ENCODE results near the gene ARMC5. TPM values are rescaled to one million over a fixed set of nuclear protein-coding genes. Genes with fewer than 3 reads are reported as not detected.

ARMC5 gene
- total and polyA plus RNA-seq, 12 donors: 3.8 to 11.9 (median 6.6) TPM

DNA sequence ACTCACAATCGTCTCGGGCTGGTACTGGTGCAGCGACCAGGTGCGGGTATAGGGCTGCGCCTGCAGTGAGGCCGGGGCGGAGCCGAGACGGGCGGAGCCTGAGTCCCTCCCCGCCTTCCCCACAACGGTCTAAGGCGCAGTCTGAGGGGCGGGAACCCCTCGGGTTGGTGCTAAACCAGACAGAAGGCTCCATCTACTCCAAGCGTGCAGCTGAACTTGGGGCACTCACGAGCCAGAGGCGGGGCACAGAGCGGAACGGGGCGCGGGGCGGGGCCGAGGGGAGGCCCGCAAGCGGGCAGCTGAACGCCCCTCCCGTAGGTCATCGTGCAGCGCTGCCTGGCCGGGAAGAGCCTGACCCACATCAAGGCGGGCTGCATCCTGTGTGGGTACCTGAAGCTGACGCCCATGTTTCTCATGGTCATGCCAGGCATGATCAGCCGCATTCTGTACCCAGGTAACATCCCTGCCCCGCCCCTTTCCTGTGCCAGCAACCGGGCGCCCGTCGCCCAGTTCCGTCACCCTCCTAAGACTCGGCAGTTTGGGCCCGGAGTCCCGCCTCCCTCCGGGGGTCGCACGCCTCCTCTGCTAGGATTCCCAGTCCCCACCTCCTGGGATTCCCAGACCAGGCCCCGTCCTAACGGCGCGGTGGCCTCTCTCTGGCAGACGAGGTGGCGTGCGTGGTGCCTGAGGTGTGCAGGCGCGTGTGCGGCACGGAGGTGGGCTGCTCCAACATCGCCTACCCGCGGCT, 28.6 kb downstream of the ARMC5 start:
- intact Hi-C loops (cut with DNase I): loop anchor here in 1 of 10 donors (10.0 kb wide), 1 partner anchor 217 kb away; no protein-coding TSS in a partner anchor
- no peaks in the 10 kb centered on the region for H3K9me3 ChIP-seq
- WGBS, 2 donors: 1% methylated on average over 56 to 60 of the region's 60 CpGs
- H3K27me3 ChIP-seq: peaks cover 0 to 30% (median 18%) of the 10 kb centered on the region in 7 donors
- TF ChIP-seq, protein P1, sequence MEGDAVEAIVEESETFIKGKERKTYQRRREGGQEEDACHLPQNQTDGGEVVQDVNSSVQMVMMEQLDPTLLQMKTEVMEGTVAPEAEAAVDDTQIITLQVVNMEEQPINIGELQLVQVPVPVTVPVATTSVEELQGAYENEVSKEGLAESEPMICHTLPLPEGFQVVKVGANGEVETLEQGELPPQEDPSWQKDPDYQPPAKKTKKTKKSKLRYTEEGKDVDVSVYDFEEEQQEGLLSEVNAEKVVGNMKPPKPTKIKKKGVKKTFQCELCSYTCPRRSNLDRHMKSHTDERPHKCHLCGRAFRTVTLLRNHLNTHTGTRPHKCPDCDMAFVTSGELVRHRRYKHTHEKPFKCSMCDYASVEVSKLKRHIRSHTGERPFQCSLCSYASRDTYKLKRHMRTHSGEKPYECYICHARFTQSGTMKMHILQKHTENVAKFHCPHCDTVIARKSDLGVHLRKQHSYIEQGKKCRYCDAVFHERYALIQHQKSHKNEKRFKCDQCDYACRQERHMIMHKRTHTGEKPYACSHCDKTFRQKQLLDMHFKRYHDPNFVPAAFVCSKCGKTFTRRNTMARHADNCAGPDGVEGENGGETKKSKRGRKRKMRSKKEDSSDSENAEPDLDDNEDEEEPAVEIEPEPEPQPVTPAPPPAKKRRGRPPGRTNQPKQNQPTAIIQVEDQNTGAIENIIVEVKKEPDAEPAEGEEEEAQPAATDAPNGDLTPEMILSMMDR (IDR thresholded peaks at IDR 0.05): no peak
- H3K4me3 ChIP-seq: peak overlapping the region; percentile 39 to 74 (median 62)
- H3K36me3 ChIP-seq: peaks cover 0 to 38% (median 14%) of the 10 kb centered on the region in 9 donors
- peaks cover 9 to 21% (median 19%) of the 10 kb centered on the region in 9 donors for H3K4me1 ChIP-seq
- ATAC-seq (peak; percentile 56 to 73 (median 66)), DNase-seq (peak in 1 of 2 donors; percentile 47)
- H3K27ac ChIP-seq: no peak overlapping the region

DNA sequence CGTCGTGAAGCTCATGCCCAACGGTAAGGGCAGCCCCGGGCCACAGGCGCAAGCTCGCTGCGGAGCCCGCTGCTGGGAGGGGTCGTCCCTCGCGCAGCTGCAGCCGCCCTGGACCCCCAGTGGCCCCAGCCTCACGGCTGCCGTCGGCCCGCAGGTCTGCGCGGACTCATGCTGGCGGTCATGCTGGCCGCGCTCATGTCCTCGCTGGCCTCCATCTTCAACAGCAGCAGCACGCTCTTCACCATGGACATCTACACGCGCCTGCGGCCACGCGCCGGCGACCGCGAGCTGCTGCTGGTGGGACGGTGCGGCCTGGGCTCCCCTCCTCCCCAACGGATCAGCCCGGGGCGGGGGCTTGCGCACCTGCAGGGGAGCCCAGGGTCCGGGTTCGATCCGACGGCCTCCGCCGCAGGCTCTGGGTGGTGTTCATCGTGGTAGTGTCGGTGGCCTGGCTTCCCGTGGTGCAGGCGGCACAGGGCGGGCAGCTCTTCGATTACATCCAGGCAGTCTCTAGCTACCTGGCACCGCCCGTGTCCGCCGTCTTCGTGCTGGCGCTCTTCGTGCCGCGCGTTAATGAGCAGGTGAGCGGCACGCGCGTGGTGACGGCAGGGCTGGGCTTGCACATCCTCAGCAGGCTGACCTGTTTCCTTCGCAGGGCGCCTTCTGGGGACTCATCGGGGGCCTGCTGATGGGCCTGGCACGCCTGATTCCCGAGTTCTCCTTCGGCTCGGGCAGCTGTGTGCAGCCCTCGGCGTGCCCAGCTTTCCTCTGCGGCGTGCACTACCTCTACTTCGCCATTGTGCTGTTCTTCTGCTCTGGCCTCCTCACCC, 29.4 kb downstream of the ARMC5 start:
- DNase-seq (no peak), ATAC-seq (peak in 7 of 8 donors; percentile 5 to 39 (median 24))
- Histone ChIP-seq H3K27me3 (peaks cover 0 to 30% (median 18%) of the 10 kb centered on the region in 7 donors), H3K36me3 (peaks cover 0 to 46% (median 22%) of the 10 kb centered on the region in 9 donors), H3K4me1 (peaks cover 9 to 21% (median 19%) of the 10 kb centered on the region in 9 donors), H3K27ac (no peak overlapping the region), H3K4me3 (peak overlapping the region; percentile 39 to 74 (median 62)), H3K9me3 (no peaks in the 10 kb centered on the region)
- intact Hi-C loops (cut with DNase I): loop anchor here in 1 of 10 donors (10.0 kb wide), 1 partner anchor 216 kb away; no protein-coding TSS in a partner anchor
- TF ChIP-seq, protein P1 (IDR thresholded peaks at IDR 0.05): peak in 3 of 9 donors; percentile 4 to 22 (median 14)
- 34 to 35% methylated on average over 72 to 77 of the region's 77 CpGs for WGBS, 2 donors

DNA sequence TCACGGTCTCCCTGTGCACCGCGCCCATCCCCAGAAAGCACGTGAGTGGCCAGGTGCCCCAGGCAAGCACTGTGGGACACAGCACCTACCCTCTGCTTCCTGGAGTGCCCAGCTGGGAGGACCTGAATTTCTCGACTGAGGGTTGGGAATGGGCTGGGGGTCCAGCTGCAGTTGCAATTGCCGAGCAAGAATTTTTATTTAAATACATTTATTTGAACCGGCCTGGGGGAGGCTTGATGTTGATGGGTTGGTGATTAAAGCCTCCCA, 29.9 kb downstream of the ARMC5 start:
- Histone ChIP-seq H3K27me3 (peaks cover 0 to 30% (median 18%) of the 10 kb centered on the region in 7 donors), H3K27ac (no peak overlapping the region), H3K4me1 (peaks cover 9 to 21% (median 19%) of the 10 kb centered on the region in 9 donors), H3K9me3 (no peaks in the 10 kb centered on the region), H3K36me3 (peaks cover 0 to 52% (median 26%) of the 10 kb centered on the region in 9 donors), H3K4me3 (no peak overlapping the region)
- no peak for ATAC-seq
- intact Hi-C loops (cut with DNase I): loop anchor here in 1 of 10 donors (10.0 kb wide), 1 partner anchor 216 kb away; no protein-coding TSS in a partner anchor
- 85 to 87% methylated on average over 7 of the region's 7 CpGs for WGBS, 2 donors
- no peak for DNase-seq
- TF ChIP-seq, protein P1 (IDR thresholded peaks at IDR 0.05): no peak
